ENCODE results near the gene SLF2.

Gene SLF2

DNA sequence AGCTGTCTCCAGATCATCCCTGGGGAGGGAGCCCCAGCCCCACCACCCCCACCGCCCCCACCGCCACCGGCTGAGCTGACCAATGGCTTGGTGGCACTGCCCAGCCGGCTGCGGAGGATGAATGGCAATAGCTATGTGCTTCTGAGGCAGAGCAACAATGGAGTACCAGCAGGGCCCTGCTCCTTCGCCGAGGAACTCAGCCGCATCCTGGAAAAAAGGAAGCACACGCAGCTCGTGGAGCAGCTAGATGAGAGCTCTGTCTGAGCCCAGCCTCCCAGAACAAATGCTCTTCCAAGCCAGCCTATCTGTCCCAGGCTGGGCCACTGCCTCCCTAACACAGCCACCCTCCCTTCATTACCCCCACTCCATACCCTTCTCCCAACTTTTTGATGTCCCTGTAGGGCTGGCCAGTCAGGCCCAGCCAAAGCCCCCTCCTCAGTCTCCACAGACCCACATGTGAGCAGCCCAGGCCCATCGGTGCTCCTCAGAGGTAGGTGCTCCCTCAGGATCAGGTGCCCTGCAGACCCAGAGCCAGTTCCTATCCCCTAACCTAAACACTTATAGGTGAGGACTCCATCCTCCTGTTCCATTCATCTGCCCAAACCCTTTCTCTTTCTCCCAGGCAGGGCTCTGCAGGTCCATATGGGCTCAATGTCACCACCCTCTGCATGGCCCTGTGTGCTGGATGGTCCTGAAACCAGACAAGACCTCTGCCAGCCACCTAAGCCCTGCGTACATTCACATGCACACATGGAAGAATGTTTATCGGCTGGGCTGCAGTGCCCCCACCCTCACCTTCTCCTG, 71.3 kb downstream of the SLF2 start:
- no peak for DNase-seq

DNA sequence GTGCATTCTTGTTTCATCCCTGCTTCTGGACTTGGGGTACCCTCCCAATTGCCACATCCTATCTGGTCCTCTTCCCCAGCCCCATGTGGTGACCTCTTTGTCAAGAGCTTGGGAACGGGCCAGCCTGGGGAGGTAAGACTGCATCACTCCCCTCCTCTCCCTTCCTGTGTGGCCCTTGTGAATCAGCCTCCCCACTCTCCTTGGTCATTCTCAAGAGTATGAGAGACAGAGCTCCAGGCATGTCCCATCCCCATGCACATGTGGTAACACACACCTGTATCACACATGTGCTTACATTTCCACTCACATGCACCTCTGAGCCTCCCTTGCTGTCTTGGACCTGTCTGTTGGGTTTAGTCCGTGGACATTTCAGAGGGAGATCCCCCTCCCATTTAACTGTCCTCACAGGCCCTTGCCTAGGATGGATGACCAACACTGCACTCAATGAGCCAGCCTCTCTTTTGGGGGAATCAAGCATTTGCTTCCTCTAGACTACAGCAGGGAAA, 72.0 kb downstream of the SLF2 start:
- no peak for DNase-seq

- no peak for DNase-seq
Measured at GRCh38 chr10:100985336-100985735, 72.6 kb downstream of the SLF2 start.

- DNase-seq = no peak
Measured at GRCh38 chr10:100986623-100986951, 73.8 kb downstream of the SLF2 start.

DNA sequence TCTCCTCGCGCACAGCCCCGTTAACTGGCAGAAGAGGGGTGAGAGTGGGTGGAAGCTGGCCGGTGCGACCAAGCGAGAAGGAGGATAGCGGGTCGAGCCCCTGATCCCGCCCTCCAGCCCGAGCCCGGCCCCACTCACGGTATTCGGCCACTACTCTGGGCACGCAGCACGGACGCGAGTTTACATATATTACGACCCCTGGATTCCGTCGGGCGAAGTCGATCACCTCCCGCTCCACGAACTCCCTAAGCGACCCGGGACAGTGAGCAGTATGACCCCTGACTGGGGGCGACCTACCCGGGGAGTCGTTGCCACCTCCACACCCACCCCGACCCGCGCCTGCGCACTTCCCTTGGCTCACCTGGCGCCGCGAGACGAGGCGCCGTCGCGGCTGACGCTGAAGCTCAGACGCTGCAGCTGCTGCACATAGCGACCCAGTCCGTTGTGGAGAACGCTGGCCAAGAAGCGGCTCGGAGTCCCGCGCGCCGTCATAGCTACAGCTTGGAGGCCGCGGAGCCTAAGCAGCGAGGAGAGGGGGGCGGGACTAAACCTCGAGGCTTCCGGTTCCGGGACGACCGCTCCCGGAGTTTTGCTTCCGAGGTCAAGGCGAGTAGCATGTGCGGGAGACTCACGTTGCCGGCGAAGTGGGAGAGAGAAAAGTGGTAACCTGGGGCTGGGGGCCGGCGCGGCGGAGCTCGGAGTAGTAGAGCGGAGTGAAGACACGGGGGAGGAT, 74.4 kb downstream of the SLF2 start, which contains the start of the genes MRPL43 and TWNK:
TSS of gene MRPL43 (minus strand) at position 546 of the 733 bp plus-strand sequence. CDS start at position 492, 54 bp downstream.
TSS of gene TWNK (plus strand) at position 592 of the 733 bp plus-strand sequence. CDS start 668 bp downstream, outside the sequence.
- DNase-seq = peak; percentile 77

DNA sequence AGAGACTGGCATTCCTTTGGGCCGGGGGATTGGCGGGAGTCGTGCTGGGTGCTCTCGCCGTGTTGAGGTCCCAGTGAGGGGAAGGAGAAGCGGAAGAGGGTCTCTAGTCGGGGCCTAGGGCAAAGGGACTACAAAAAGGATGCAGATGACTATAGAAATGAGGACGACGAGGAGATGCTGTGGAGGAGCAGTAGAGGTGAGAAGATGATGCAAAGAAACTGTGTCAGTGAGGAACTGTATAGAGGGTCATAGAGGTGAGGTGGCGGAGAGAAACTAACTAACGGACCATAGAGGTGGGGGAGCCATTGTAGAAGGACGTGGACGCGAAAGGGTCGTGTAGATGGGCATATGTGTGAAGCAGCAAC, 74.9 kb downstream of the SLF2 start:
- DNase-seq = no peak

DNA sequence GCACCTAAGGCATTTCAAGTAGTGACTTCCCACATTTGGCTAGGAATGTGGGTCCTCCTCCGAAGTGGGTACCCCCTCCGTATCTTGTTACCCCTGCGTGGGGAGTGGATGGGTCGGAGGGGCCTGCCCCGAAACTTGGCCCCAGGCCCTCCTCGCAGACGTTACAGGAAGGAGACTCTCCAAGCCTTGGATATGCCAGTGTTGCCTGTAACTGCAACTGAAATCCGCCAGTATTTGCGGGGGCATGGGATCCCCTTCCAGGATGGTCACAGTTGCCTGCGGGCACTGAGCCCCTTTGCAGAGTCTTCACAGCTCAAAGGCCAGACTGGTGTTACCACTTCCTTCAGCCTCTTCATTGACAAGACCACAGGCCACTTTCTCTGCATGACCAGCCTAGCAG, 75.4 kb downstream of the SLF2 start:
- no peak for DNase-seq

DNA sequence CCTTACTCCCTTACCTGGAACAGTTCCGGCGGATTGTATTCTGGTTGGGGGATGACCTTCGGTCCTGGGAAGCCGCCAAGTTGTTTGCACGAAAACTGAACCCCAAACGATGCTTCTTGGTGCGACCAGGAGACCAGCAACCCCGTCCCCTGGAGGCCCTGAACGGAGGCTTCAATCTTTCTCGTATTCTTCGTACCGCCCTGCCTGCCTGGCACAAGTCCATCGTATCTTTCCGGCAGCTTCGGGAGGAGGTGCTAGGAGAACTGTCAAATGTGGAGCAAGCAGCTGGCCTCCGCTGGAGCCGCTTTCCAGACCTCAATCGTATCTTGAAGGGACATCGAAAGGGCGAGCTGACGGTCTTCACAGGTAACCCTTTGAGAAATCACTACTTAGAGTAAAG, 76.3 kb downstream of the SLF2 start:
- DNase-seq = no peak

- no peak for DNase-seq
Measured at GRCh38 chr10:100993986-100994708, 81.4 kb downstream of the SLF2 start.

- no peak for DNase-seq
Measured at GRCh38 chr10:100995181-100995580, 82.4 kb downstream of the SLF2 start.

DNA sequence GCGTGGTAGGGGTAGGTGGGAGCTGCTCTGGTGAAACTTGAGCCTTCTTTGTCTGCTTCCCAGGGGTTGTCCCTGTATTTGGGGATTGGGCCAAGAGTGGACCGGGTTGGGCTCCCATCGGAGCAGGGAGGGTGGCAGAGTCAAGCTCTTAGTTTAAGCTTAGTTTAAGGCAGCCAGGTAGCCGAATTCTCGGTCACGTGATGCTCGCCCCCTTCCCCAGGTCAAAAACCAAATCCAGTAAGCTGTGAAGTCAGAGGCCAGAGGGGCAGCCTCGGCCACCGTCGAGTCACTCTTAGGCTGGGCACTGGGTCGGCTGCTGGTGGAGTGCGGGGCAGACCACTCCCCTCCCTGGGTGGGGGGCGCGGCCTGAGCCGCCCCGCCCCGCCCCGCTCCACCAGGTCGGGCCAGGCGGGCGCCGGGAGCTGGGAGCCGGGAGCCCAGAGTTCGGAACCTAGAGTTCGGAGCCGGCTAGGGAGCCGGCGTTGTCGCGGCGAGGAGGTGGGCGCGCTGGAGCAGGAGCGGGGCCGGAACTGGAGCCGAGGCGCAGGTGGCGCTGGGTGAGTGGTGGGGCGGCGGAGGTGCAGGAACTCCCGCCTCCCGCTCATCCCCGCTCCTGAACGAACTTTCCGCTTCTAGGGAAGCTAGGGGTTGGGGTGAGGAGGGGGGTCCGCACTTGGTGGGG, 84.1 kb downstream of the SLF2 start:
- DNase-seq = peak; percentile 50

DNA sequence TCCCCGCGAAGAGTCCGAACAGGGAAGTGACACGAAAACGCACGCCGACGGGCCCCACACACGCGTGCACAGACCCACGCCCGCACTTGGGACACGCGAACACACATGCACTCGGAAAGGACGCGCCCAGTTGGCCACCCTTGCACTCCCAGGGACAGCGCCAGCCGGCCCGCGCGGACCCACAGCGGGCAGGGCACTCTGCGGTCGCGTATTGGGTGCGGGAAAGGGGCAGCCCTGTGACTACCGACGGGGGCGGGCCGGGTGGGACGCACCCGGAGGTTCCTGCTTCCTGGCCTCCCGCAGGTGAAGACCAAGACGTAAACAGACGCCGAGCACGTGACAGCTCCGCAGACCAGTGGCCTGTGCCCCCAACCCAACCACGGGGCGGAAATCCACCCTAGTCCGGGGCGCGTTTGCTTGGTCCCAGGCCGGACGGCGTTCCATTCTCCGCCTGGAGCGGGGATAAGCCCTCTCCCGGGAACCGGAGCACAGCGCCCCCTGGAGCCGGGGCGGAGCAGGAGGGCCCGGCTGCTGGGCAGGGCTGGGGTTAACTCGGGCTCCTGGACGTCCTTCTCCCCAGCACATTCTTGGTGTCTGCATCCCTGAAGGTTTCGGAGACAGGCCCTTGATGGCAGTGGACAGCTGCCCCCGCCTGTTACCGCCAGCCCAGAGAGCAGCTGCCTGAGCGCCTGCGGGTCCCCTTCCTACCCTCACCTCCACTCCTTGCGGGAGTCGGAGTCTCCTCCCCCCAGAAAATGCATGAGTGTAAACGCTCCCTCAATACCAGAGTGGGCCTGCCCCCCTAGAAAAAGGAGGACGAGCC, 84.8 kb downstream of the SLF2 start:
- DNase-seq = peak; percentile 88

- DNase-seq = peak; percentile 96
Measured at GRCh38 chr10:100998183-100998990, 85.6 kb downstream of the SLF2 start.

GRCh38 chr10:100998991-100999741, 86.4 kb downstream of the SLF2 start:
- peak; percentile 73 for DNase-seq

DNA sequence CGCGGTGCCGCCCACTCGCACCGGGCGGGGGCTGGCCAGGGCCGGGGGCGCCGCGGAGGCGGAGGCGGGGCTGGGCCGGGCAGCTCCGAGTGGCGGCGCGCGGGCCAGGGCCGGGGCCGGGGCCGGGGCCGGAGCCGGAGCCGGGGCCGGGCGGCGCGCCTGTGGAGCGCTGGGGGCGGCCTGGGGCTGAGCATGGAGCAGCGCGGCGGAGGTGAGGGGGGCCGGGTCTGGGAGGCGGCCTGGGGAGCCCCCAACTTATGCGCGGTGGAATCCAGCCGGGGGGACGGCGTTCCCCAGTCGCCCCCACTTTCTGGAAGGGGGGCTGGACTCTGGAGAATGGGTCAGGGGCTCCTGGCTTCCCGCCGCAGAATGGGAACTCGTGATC, 87.0 kb downstream of the SLF2 start, which contains the start of gene LZTS2:
TSS of gene LZTS2 (plus strand) at position 67 of the 385 bp plus-strand sequence. CDS start 2,731 bp downstream, outside the sequence.
- DNase-seq = no peak

DNA sequence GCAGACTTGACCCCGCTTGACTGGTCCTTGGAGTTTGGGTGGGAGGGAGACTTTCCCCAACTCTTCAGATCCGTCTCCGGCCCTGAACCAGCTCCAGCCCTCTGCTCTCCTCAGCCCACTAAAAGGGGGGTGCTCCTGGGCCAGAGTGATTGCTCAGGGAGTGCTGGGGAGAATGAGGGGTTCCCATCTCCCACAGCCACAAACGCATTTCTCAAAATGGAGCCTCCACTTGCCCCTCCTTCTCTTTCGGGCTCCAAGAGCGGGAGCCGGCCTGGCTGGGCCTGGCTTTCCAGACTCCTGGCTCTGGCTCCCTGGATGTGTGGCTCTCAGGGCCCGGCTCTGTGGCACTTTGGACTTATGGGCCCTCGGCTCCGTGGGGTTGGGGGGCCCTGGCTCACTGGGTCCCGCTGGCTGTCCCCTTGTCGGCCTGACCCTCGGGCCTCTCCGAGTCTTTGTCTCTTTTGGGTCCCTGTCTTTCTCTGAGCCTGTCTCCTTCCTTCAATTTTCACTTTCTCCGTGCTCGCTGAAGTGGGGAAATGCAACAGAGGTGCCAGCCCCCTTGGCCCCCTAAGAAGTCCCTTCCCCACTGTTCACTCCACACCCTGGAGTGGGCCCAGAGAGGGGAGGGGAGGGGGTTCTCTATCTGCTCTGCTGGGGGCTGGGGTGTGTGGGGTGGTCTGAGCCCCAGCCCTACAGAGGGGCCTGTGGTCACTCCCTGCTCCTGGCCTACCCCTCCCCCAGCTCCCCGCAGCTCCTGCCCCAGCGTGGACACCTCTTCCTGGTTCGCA, 87.6 kb downstream of the SLF2 start:
- peak; percentile 16 for DNase-seq

DNA sequence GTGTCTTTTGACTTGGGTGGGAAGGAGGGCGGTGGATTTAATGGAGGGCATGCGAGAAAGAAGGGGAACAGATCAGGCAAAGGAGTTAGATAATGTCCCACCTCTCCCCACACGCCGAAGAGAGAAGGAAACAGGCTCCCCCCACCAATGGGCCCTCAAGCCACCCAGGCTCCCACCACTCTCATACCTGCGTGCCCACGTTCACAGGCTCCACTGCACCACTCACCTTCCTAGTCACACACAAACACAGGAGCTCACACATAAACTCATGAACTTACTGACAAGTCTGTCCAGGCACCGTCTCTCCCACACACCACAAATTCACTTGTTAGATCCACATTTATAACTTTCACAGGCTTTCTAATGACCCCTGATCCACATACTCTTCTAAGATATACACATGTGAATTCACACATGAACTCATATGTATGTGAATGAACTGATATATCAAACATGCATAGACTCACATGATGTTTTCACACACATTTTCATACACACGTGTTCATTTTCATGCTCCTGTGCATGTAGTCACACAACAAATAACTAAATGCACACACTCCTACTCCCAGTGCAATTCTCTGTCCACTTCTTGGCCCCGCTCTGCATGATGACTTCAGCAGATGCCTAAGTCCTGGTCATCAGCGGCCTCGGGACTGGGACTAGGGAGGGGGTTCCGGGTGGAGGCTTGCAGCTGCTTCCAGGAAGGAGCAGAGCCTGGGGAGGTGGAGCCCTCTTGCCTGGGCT, 88.3 kb downstream of the SLF2 start:
- DNase-seq = no peak

DNA sequence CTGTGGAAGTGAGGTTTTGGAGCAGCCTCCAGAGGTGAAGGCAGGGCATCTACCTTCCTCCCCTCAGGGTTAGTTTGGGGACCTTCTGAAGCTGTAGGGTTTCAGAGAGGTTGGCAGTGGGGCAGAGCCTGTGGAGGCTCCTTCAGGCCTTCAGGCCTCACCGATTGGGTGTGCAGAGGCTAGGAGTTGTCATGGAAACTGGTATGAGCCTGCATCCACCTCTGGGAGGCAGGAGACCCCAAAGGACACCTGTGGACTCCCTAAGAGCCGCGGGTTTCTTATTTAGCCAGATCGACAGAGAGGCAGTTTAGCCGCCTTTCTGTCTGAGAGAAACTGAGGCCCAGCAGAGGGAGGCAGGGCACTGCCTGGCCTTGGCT, 88.9 kb downstream of the SLF2 start:
- DNase-seq = no peak

GRCh38 chr10:101002456-101002855, 89.7 kb downstream of the SLF2 start:
- no peak for DNase-seq

All from NCI-H146 (cell line).